Adrenal gland (tissue), 12 donors: ENCODE results near the gene NHS. TPM values are rescaled to one million over a fixed set of nuclear protein-coding genes. Genes with fewer than 3 reads are reported as not detected.
A peak's percentile ranks its signal among the peaks of the same experiment; 100 is the strongest.

Experiments
- DNase-seq, 7 donors: peaks; one replicate each; pipeline ENCODE4 v3.0.0-alpha.2; 2019 to 2020
- H3K27ac ChIP-seq, 5 donors: fragments of 200-600 bp; sonication (generic) in 4 of 5; 1 replicate in 3 of 5; 2 replicates in 2 of 5; pipeline versions ENCODE4 v1.5.1 to v1.8.0; 2016 to 2020; ENCODE audit warnings: mild to moderate bottlenecking in 1 of 5
- H3K27me3 ChIP-seq: fragments of 200-600 bp; 2 replicates; pipeline ENCODE4 v1.8.0; 2021
- H3K36me3 ChIP-seq, 2 donors: fragments of 200-600 bp; replicated peaks in 1 of 2; 1 replicate in 1 of 2; 2 replicates in 1 of 2; pipeline versions ENCODE4 v1.5.1 to v1.8.0; 2018 to 2022
- H3K4me1 ChIP-seq, 2 donors: fragments of 200-600 bp; replicated peaks in 1 of 2; 1 replicate in 1 of 2; 2 replicates in 1 of 2; pipeline versions ENCODE4 v1.5.1 to v1.8.0; 2018 to 2021
- H3K4me3 ChIP-seq, 4 donors: fragments of 200-600 bp; sonication (generic) in 3 of 4; one replicate each; pipeline ENCODE4 v1.5.1; 2016 to 2018
- H3K9me3 ChIP-seq, 3 donors: fragments of 200-600 bp; sonication (generic) in 1 of 3; replicated peaks in 1 of 3; 1 replicate in 2 of 3; 2 replicates in 1 of 3; pipeline versions ENCODE4 v1.5.1 to v1.8.0; 2016 to 2021
- CTCF ChIP-seq, 6 experiments: fragments of 450-650 bp in 4 of 6; fragments of 200-600 bp in 2 of 6; sonication (generic) in 1 of 6; IDR thresholded peaks; 1 replicate in 5 of 6; 2 replicates in 1 of 6; pipeline versions ENCODE4 v1.5.1 to v1.8.0; 2016 to 2021; ENCODE audit warnings: antibody characterized with exemption in 6 of 6, mild to moderate bottlenecking in 2 of 6, moderate library complexity in 1 of 6
- POLR2A ChIP-seq, 2 donors: fragments of 450-650 bp; IDR thresholded peaks; one replicate each; pipeline ENCODE4 v1.6.1; 2017; ENCODE audit warnings: antibody characterized with exemption in 2 of 2, mild to moderate bottlenecking in 2 of 2, moderate library complexity in 1 of 2
- whole genome bisulfite sequencing, 4 donors: extraction: QIAGEN DNeasy Blood & Tissue Kit in 2 of 4; methylation state at CpG; one replicate each; pipeline versions ENCODE4 v1.1.5 to v1.1.7; 2013 to 2017; 5-methylcytosine and 5-hydroxymethylcytosine counted together
- intact Hi-C, 2 donors: fragments of 100-400 bp; cut with DNase I; formaldehyde crosslinking; loops; one replicate each; pipeline versions ENCODE4 v1.14.1 to v1.15.0; 2022 to 2023
- polyA plus RNA-seq, 3 donors: library from polyadenylated mRNA; stranded (reverse); fragments of 200-250 nt in 2 of 3; fragments of 350-450 nt in 1 of 3; fragmentation: Illumina TruSeq in 1 of 3; extraction: RNeasy Lipid Tissue Mini Kit (QIAGEN cat#74804) in 1 of 3; gene quantifications; one replicate each; pipeline ENCODE4 v1.2.3, GENCODE V29; 2013 to 2014
- total RNA-seq, 9 donors: library from RNA; depleted of rRNA in 4 of 9; stranded (reverse); fragments of >200 nt in 4 of 9; fragments of 120-200 nt in 1 of 9; fragmentation: NEBNext Ultra II Directional in 1 of 9; extraction: Animal tissue kit (Norgen Biotek cat#: 25700) in 1 of 9; gene quantifications; one replicate each; pipeline versions ENCODE4 v1.1.0 to v1.2.4, GENCODE V29; 2013 to 2023
- donor health status: healthy with polysubstance abuse.
- donor health status: Bipolar disorder and iron deficiency.
- donor health status: DM: yes; HTN: yes; CAD: no.
- donor health status: DM: no; HTN: no; CAD: no.
- donor health status: DM: no; HTN: no; CAD: no.
- donor health status: DM: yes; HTN: yes; CAD: no.

Gene NHS
- total and polyA plus RNA-seq, 12 donors = 4.4 to 12.5 (median 6.8) TPM

DNA sequence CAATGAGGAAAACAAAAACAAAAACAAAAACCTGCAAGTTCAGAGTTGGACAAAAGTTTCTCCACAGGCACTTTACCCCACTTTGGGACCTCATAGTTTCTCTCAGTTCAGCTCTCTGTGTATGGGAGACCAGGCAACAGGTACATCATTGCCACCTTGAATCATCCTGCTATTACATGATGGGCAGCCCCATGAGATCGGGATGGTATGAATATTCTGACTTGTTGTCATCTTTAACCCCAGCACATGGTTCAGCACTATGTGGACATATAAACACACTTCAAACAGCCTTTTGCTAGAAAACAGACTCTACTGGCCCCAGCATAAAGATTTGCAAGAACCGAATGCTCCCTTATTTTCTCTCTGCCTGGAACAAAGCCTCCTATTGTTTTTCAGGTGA, 185.4 kb downstream of the NHS start:
- DNase-seq = no peak
- Histone ChIP-seq H3K27ac (peak overlapping the region in 2 of 5 donors; percentile 27 to 49), H3K27me3 (no peaks in the 10 kb centered on the region), H3K4me1 (peaks cover 0 to 16% of the 10 kb centered on the region in 2 donors), H3K9me3 (no peaks in the 10 kb centered on the region), H3K4me3 (no peak overlapping the region), H3K36me3 (no peaks in the 10 kb centered on the region)
- TF ChIP-seq CTCF (IDR thresholded peaks at IDR 0.05) (no peak), POLR2A (IDR thresholded peaks at IDR 0.05) (no peak)
- 60 to 73% (median 65%) methylated on average over 1 to 2 of the region's 2 CpGs for WGBS, 4 donors
- intact Hi-C loops = no loop called here

- 83 to 97% (median 92%) methylated on average over 2 of the region's 2 CpGs; no CpG with 5 or more reads in 1 of the 4 donors for WGBS, 4 donors
- no peak for TF ChIP-seq CTCF (IDR thresholded peaks at IDR 0.05)
- TF ChIP-seq POLR2A (IDR thresholded peaks at IDR 0.05) = no peak
Measured at GRCh38 chrX:17563076-17563475, 188.1 kb downstream of the NHS start.

GRCh38 chrX:17563515-17563914, 188.5 kb downstream of the NHS start:
- no peak overlapping the region for H3K27ac ChIP-seq
- no peaks in the 10 kb centered on the region for H3K27me3 ChIP-seq
- no peak for TF ChIP-seq POLR2A (IDR thresholded peaks at IDR 0.05)
- TF ChIP-seq CTCF (IDR thresholded peaks at IDR 0.05) = no peak
- no peak overlapping the region for H3K4me3 ChIP-seq
- intact Hi-C loops = no loop called here
- 54 to 61% (median 58%) methylated on average over 4 of the region's 4 CpGs for WGBS, 4 donors
- no peak for DNase-seq
- no peaks in the 10 kb centered on the region for H3K36me3 ChIP-seq
- no peaks in the 10 kb centered on the region for H3K9me3 ChIP-seq
- peaks cover 0 to 34% of the 10 kb centered on the region in 2 donors for H3K4me1 ChIP-seq

More at GRCh38 chrX:17563076-17563475, 188.1 kb downstream of the NHS start:
- Histone ChIP-seq H3K27ac (no peak overlapping the region), H3K27me3 (no peaks in the 10 kb centered on the region), H3K9me3 (no peaks in the 10 kb centered on the region), H3K36me3 (no peaks in the 10 kb centered on the region), H3K4me1 (peaks cover 0 to 34% of the 10 kb centered on the region in 2 donors), H3K4me3 (no peak overlapping the region)
- no peak for DNase-seq
- intact Hi-C loops = no loop called here

DNA sequence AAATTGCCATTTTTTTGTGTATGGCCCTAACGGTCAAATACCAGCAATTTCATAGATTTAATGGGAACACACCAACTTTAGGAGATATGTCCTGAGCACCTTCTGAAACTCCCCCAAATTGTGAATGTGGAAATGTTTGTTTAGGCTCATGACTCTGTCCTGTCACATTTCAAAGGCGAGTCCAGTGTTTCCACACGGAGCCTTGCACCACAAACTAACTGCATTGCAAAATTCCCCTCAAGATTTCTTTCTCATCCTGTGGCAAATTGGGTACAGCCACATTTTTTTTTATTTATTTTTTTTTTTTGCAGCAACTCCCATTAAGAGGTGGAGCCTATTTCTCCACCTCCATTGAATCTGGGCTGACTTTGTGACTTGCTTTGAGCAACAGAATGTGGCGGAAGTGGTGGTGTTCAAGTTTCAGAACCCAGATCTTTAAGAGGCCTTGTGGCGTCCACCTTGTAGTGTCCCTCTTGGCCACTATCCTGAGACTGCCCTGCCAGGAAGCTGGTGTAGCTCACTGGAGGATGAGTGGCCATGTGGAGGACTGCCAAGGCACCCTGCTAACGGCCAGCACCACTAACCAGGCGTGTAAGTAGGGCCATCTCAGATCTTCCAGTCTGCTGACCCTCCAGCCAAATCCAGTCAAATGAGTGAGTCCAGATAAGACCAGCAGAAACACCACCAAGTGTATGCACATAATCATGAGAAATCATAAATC, 189.8 kb downstream of the NHS start:
- no peaks in the 10 kb centered on the region for H3K36me3 ChIP-seq
- intact Hi-C loops = no loop called here
- H3K4me3 ChIP-seq = no peak overlapping the region
- no peaks in the 10 kb centered on the region for H3K9me3 ChIP-seq
- peak in 4 of 7 donors; percentile 37 to 62 (median 46) for DNase-seq
- WGBS, 4 donors = 59 to 79% (median 67%) methylated on average over 4 to 7 of the region's 7 CpGs
- peaks cover 0 to 26% of the 10 kb centered on the region in 2 donors for H3K4me1 ChIP-seq
- H3K27ac ChIP-seq = no peak overlapping the region
- TF ChIP-seq CTCF (IDR thresholded peaks at IDR 0.05) = no peak
- TF ChIP-seq POLR2A (IDR thresholded peaks at IDR 0.05) = no peak
- H3K27me3 ChIP-seq = no peaks in the 10 kb centered on the region
